Endothelial cell of umbilical vein (primary cell): ENCODE results near the gene YPEL1. TPM values are rescaled to one million over a fixed set of nuclear protein-coding genes. Genes with fewer than 3 reads are reported as not detected.

Source experiments
- BruUV-seq: library from RNA; stranded (reverse); fragments of 400-500 nt; replicated peaks from 2 replicates; lab custom pipeline; 2021; lab: Mats Ljungman, UMichigan
- CTCF ChIA-PET: fragments of 300-600, 350-600 bp; sonication (Branson Sonifier 250); formaldehyde crosslinking; loops from one replicate; lab custom pipeline; 2021; ENCODE audit warnings: antibody characterized with exemption, inconsistent platforms; lab: Charles Lee
- POLR2A ChIA-PET: fragments of 300-600, 350-600 bp; sonication (Branson Sonifier 250); formaldehyde crosslinking; loops from one replicate; lab custom pipeline; 2021; ENCODE audit warnings: antibody characterized with exemption, inconsistent platforms; lab: Charles Lee
- DNase-seq: peaks from one replicate; pipeline ENCODE4 v3.0.0-alpha.2; 2011; ENCODE audit warnings: low read depth, low spot score
- FAIRE-seq: peaks from 2 replicates; lab custom pipeline; 2011; peaks lifted over from hg19 to GRCh38; lab: Jason Lieb, UNC
- H2AFZ ChIP-seq: 2 replicates; pipeline ENCODE4 v1.6.0; 2012; ENCODE audit warnings: low read depth, low read length, control low read depth, inconsistent platforms
- H3K27ac ChIP-seq: 2 replicates; pipeline ENCODE4 v1.5.1; 2011; ENCODE audit warnings: low read depth, mild to moderate bottlenecking, control low read depth, low read length, moderate library complexity; ENCODE audit not compliant: insufficient read depth
- H3K27me3 ChIP-seq, 2 experiments: 2 replicates each; pipeline versions ENCODE4 v1.6.0 to v1.6.1; 2011; ENCODE audit warnings: low read length in 2 of 2, mixed read lengths in 1 of 2; ENCODE audit not compliant: control insufficient read depth in 2 of 2, insufficient read depth in 2 of 2
- H3K36me3 ChIP-seq, 2 experiments: 2 replicates in 1 of 2; 3 replicates in 1 of 2; pipeline ENCODE4 v1.5.1; 2011; ENCODE audit warnings: low read length in 2 of 2, mild to moderate bottlenecking in 1 of 2, moderate library complexity in 1 of 2; ENCODE audit not compliant: control insufficient read depth in 2 of 2, insufficient read depth in 2 of 2; ENCODE audit errors: extremely low read depth in 1 of 2
- H3K4me1 ChIP-seq: 3 replicates; pipeline ENCODE4 v1.5.1; 2011; ENCODE audit warnings: mild to moderate bottlenecking, low read length; ENCODE audit not compliant: control insufficient read depth, insufficient read depth; ENCODE audit errors: extremely low read depth
- H3K4me2 ChIP-seq: 2 replicates; pipeline ENCODE4 v1.6.1; 2011; ENCODE audit warnings: low read length, control low read depth, mixed read lengths; ENCODE audit not compliant: insufficient read depth
- H3K4me3 ChIP-seq, 3 experiments: fragments of 200-600 bp in 1 of 3; sonication (generic), shearing (Covaris generic) in 1 of 3; replicated peaks in 1 of 3; 2 replicates each; pipeline ENCODE4 v1.5.1; 2011 to 2016; ENCODE audit warnings: control low read depth in 3 of 3, low read length in 3 of 3, mild to moderate bottlenecking in 2 of 3, inconsistent platforms in 1 of 3, low read depth in 1 of 3, moderate library complexity in 1 of 3; ENCODE audit not compliant: insufficient read depth in 1 of 3
- H3K79me2 ChIP-seq: 2 replicates; pipeline ENCODE4 v1.6.0; 2012; ENCODE audit warnings: low read length, inconsistent platforms; ENCODE audit not compliant: control insufficient read depth, insufficient read depth
- H3K9ac ChIP-seq: replicated peaks from 2 replicates; pipeline ENCODE3; 2011; ENCODE audit warnings: low read length, control low read depth; ENCODE audit not compliant: insufficient read depth; ENCODE audit errors: extremely low read depth
- H3K9me1 ChIP-seq: replicated peaks from 3 replicates; pipeline ENCODE4 v1.6.0; 2011; ENCODE audit warnings: mild to moderate bottlenecking, low read length; ENCODE audit not compliant: control insufficient read depth, insufficient read depth; ENCODE audit errors: extremely low read depth
- H3K9me3 ChIP-seq: replicated peaks from 2 replicates; pipeline ENCODE4 v1.5.1; 2012; ENCODE audit warnings: low read length, inconsistent platforms; ENCODE audit not compliant: control insufficient read depth, insufficient read depth
- H4K20me1 ChIP-seq: replicated peaks from 2 replicates; pipeline ENCODE3; 2011; ENCODE audit warnings: mild to moderate bottlenecking, low read length; ENCODE audit not compliant: control insufficient read depth, insufficient read depth; ENCODE audit errors: extremely low read depth
- EZH2 ChIP-seq: IDR thresholded peaks from 2 replicates; pipeline ENCODE4 v1.6.1; 2012; ENCODE audit warnings: borderline replicate concordance, low read depth, mild to moderate bottlenecking, moderate library complexity, low read length, inconsistent platforms; ENCODE audit not compliant: severe bottlenecking
- dilution Hi-C: fragments of 300-500 bp; cut with MboI; formaldehyde crosslinking; loops from one replicate; pipeline ENCODE4 v1.15.0; 2019; ENCODE audit warnings: low sequenced_read_pairs; ENCODE audit not compliant: extremely low pct_ligation_motif_present
- intact Hi-C: fragments of 100-400 bp; cut with micrococcal nuclease; formaldehyde crosslinking; loops from one replicate; pipeline ENCODE4 v1.10.0; 2022
- polyA plus RNA-seq, 4 experiments: library from polyadenylated mRNA; depleted of rRNA in 3 of 4; stranded (reverse) in 3 of 4; unstranded in 1 of 4; fragments of >200 nt; gene quantifications; 2 replicates each; pipeline versions ENCODE4 v1.2.1 to v1.2.3, GENCODE V29; 2011 to 2012; ENCODE audit warnings: missing spikeins in 1 of 4
- total RNA-seq: library from RNA; stranded (reverse); gene quantifications from 2 replicates; pipeline ENCODE4 v1.2.3, GENCODE V29; 2021
- TF ChIP-seq, protein P1 (sequence below): IDR thresholded peaks from 2 replicates; pipeline ENCODE4 v1.6.1; 2011; ENCODE audit not compliant: insufficient read depth, insufficient read length
- TF ChIP-seq, protein P2 (sequence below), 2 donors: IDR thresholded peaks; 1 replicate in 1 of 2; 2 replicates in 1 of 2; pipeline ENCODE4 v1.5.1; 2011; ENCODE audit warnings: low read length in 2 of 2, mild to moderate bottlenecking in 2 of 2, moderate library complexity in 2 of 2, control low read depth in 1 of 2, inconsistent platforms in 1 of 2, low read depth in 1 of 2; ENCODE audit not compliant: insufficient read depth in 1 of 2; ENCODE audit errors: extremely low read depth in 1 of 2

YPEL1 gene
- total and polyA plus RNA-seq, 2 donors (not counting 3 experiments of a cell fraction or from before 2014, with no cell fraction given): 3.7 to 6.2 TPM

GRCh38 chr22:21727159-21727558, 8.4 kb downstream of the YPEL1 start:
- intact Hi-C loops (no loop called here), dilution Hi-C loops (no loop called here)
- no peaks in the 10 kb centered on the region for H3K9me1 ChIP-seq
- TF ChIP-seq, protein P1, sequence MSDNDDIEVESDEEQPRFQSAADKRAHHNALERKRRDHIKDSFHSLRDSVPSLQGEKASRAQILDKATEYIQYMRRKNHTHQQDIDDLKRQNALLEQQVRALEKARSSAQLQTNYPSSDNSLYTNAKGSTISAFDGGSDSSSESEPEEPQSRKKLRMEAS: no peak
- DNase-seq: no peak
- no peak overlapping the region for H3K9ac ChIP-seq
- no peaks in the 10 kb centered on the region for H3K4me1 ChIP-seq
- no peak overlapping the region for H3K4me3 ChIP-seq
- H3K36me3 ChIP-seq: no peaks in the 10 kb centered on the region
- no peak overlapping the region for H2AFZ ChIP-seq
- FAIRE-seq: no peak
- ChIA-PET POLR2A (no interaction called here), CTCF (interaction anchor here (1.0 to 1.3 kb wide), 3 partner anchors 12 to 42 kb away, joined by 3 to 8 read pairs (median 4); no protein-coding TSS in a partner anchor)
- no peaks in the 10 kb centered on the region for H3K79me2 ChIP-seq
- H3K27me3 ChIP-seq: no peaks in the 10 kb centered on the region
- H4K20me1 ChIP-seq: no peaks in the 10 kb centered on the region
- H3K9me3 ChIP-seq: no peaks in the 10 kb centered on the region
- no peak overlapping the region for H3K4me2 ChIP-seq
- no TSS peak for BruUV-seq
- no peak overlapping the region for H3K27ac ChIP-seq

DNA sequence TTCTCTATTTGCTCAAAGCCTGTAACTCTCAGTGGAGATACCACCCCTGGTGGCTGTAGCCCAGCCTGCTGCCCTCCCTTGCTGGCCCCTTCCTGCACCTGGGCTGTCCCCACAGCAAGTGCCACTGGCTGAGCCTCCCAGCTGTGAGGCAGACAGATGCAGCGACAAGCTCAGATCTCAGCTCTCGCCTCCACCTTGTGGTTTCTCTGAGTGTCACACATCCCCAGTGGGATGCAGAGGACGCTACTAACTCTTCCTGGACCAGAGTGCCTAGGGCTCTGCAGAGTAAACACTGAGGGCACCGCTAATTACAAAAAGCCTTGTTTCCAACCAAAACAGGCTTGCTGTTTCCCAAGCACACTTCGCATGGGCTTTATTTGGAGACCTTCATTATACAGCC, 8.9 kb downstream of the YPEL1 start:
- no peaks in the 10 kb centered on the region for H4K20me1 ChIP-seq
- no peak for DNase-seq
- no peaks in the 10 kb centered on the region for H3K79me2 ChIP-seq
- H3K4me3 ChIP-seq: no peak overlapping the region
- H3K9me1 ChIP-seq: no peaks in the 10 kb centered on the region
- H3K9ac ChIP-seq: no peak overlapping the region
- H3K9me3 ChIP-seq: no peaks in the 10 kb centered on the region
- ChIA-PET CTCF (interaction anchor here (1.0 to 1.3 kb wide), 3 partner anchors 12 to 41 kb away, joined by 3 to 8 read pairs (median 4); no protein-coding TSS in a partner anchor), POLR2A (no interaction called here)
- H3K4me1 ChIP-seq: no peaks in the 10 kb centered on the region
- FAIRE-seq: peak; percentile 52
- H3K27ac ChIP-seq: no peak overlapping the region
- H3K36me3 ChIP-seq: no peaks in the 10 kb centered on the region
- dilution Hi-C loops: no loop called here
- H3K4me2 ChIP-seq: no peak overlapping the region
- no peak overlapping the region for H2AFZ ChIP-seq
- BruUV-seq: no TSS peak
- intact Hi-C loops: no loop called here
- no peaks in the 10 kb centered on the region for H3K27me3 ChIP-seq
- TF ChIP-seq EZH2: no peak
- TF ChIP-seq, protein P2, sequence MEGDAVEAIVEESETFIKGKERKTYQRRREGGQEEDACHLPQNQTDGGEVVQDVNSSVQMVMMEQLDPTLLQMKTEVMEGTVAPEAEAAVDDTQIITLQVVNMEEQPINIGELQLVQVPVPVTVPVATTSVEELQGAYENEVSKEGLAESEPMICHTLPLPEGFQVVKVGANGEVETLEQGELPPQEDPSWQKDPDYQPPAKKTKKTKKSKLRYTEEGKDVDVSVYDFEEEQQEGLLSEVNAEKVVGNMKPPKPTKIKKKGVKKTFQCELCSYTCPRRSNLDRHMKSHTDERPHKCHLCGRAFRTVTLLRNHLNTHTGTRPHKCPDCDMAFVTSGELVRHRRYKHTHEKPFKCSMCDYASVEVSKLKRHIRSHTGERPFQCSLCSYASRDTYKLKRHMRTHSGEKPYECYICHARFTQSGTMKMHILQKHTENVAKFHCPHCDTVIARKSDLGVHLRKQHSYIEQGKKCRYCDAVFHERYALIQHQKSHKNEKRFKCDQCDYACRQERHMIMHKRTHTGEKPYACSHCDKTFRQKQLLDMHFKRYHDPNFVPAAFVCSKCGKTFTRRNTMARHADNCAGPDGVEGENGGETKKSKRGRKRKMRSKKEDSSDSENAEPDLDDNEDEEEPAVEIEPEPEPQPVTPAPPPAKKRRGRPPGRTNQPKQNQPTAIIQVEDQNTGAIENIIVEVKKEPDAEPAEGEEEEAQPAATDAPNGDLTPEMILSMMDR (IDR thresholded peaks at IDR 0.05; ENCODE audit: extremely low read depth in 1 of 2, insufficient read depth in 1 of 2, low read depth in 1 of 2, low read length in 2 of 2): peak; percentile 12 to 17
